Neutrophil (primary cell): Measurements from ENCODE around the gene PRR13.
"Not testable (repeated sequence)": the region's sequence is repeated elsewhere in the genome, so short reads cannot be mapped to it uniquely, and the experiment has no call there.

Source experiments
- H3K27ac ChIP-seq: fragments of 200-600 bp; sonication (generic); 2 replicates; pipeline ENCODE4 v1.5.1; 2016; ENCODE audit warnings: mild to moderate bottlenecking, moderate library complexity
- H3K27me3 ChIP-seq: fragments of 200-600 bp; sonication (generic); 2 replicates; pipeline ENCODE4 v1.6.0; 2016; ENCODE audit warnings: mild to moderate bottlenecking
- H3K36me3 ChIP-seq: fragments of 200-600 bp; sonication (generic); 2 replicates; pipeline ENCODE4 v1.5.1; 2017
- H3K4me1 ChIP-seq, 2 experiments: fragments of 200-600 bp in 1 of 2; sonication (generic) in 1 of 2; 1 replicate in 1 of 2; 2 replicates in 1 of 2; pipeline versions ENCODE4 v1.5.1 to v1.6.1; 2013 to 2016; ENCODE audit warnings: low read depth in 1 of 2, low read length in 1 of 2, mild to moderate bottlenecking in 1 of 2, moderate library complexity in 1 of 2; ENCODE audit not compliant: control insufficient read depth in 1 of 2, insufficient read depth in 1 of 2
- H3K4me3 ChIP-seq, 2 experiments: fragments of 200-600 bp in 1 of 2; sonication (generic) in 1 of 2; 1 replicate in 1 of 2; 2 replicates in 1 of 2; pipeline ENCODE4 v1.5.1; 2013 to 2016; ENCODE audit warnings: low read depth in 1 of 2, low read length in 1 of 2, mild to moderate bottlenecking in 1 of 2, moderate library complexity in 1 of 2
- H3K9me3 ChIP-seq: fragments of 200-600 bp; sonication (generic); 2 replicates; pipeline ENCODE4 v1.5.1; 2016
- TF ChIP-seq, protein P1 (sequence below): fragments of 200-600 bp; sonication (generic); IDR thresholded peaks from 2 replicates; pipeline ENCODE4 v1.5.1; 2016; ENCODE audit warnings: antibody characterized with exemption

Gene PRR13

DNA sequence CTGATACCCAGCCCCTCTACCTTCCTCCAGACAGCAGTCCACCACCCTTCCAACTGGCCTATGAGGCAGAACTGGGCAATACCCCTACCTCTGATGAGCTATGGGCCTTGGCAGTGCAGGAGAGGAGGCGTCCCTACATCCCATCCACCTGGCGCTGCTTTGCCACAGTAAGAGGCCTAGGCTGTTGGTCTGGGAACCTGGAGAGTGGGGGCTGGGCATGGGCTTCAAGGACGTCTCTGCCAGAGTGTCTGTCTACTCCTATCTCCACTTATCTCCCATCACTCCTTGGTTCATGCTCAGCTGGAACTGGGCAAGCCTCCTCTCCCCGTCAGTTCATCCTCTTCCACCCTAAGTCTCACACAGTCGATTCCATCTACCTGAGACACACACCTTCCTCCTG is 11.4 kb upstream of the PRR13 start:
- H3K9me3 ChIP-seq, result no peaks in the 10 kb centered on the region
- H3K4me3 ChIP-seq, result no peak overlapping the region
- no peak overlapping the region for H3K27ac ChIP-seq
- no peaks in the 10 kb centered on the region for H3K27me3 ChIP-seq
- TF ChIP-seq, protein P1, sequence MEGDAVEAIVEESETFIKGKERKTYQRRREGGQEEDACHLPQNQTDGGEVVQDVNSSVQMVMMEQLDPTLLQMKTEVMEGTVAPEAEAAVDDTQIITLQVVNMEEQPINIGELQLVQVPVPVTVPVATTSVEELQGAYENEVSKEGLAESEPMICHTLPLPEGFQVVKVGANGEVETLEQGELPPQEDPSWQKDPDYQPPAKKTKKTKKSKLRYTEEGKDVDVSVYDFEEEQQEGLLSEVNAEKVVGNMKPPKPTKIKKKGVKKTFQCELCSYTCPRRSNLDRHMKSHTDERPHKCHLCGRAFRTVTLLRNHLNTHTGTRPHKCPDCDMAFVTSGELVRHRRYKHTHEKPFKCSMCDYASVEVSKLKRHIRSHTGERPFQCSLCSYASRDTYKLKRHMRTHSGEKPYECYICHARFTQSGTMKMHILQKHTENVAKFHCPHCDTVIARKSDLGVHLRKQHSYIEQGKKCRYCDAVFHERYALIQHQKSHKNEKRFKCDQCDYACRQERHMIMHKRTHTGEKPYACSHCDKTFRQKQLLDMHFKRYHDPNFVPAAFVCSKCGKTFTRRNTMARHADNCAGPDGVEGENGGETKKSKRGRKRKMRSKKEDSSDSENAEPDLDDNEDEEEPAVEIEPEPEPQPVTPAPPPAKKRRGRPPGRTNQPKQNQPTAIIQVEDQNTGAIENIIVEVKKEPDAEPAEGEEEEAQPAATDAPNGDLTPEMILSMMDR, result no peak
- peaks cover 13 to 18% of the 10 kb centered on the region in 2 experiments for H3K4me1 ChIP-seq
- no peaks in the 10 kb centered on the region for H3K36me3 ChIP-seq

GRCh38 chr12:53431187-53431586 is 10.3 kb upstream of the PRR13 start:
- Histone ChIP-seq H3K4me1 (peaks cover 19 to 25% of the 10 kb centered on the region in 2 experiments), H3K4me3 (no peak overlapping the region), H3K9me3 (no peaks in the 10 kb centered on the region), H3K36me3 (no peaks in the 10 kb centered on the region), H3K27me3 (no peaks in the 10 kb centered on the region), H3K27ac (no peak overlapping the region)
- TF ChIP-seq, protein P1, result no peak

DNA sequence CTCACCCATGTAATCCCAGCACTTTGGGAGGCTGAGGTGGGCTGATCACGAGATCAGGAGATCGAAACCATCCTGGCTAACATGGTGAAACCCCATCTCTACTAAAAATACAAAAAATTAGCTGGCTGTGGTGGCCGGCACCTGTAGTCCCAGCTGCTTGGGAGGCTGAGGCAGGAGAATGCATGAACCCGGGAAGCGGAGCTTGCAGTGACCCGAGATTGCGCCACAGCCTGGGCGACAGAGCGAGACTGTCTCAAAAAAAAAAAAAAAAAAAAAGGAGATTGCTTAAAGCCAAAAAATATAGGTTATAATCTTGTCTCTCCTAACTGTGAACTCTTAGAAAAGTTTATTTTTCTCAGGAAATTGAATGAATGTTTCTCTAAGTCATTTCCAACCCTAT is 6.2 kb upstream of the PRR13 start:
- H3K36me3 ChIP-seq, H3K9me3 ChIP-seq, H3K27ac ChIP-seq, H3K4me3 ChIP-seq, H3K27me3 ChIP-seq: not testable (repeated sequence)
- H3K4me1 ChIP-seq, result peaks cover 10 to 19% of the 10 kb centered on the region in 2 experiments

- not testable (repeated sequence) for H3K27me3 ChIP-seq, H3K4me3 ChIP-seq, H3K9me3 ChIP-seq, H3K27ac ChIP-seq
- H3K36me3 ChIP-seq, result peaks cover 18% of the 10 kb centered on the region
- peaks cover 38 to 48% of the 10 kb centered on the region in 2 experiments for H3K4me1 ChIP-seq
Measured at GRCh38 chr12:53439582-53439981, 2.0 kb upstream of the PRR13 start.

- Histone ChIP-seq H3K36me3 (peaks cover 59% of the 10 kb centered on the region), H3K4me3 (peak overlapping the region in 1 of 2 experiments; percentile 96), H3K9me3 (no peaks in the 10 kb centered on the region), H3K27me3 (no peaks in the 10 kb centered on the region), H3K27ac (peak overlapping the region; percentile 96), H3K4me1 (peaks cover 44 to 53% of the 10 kb centered on the region in 2 experiments)
- TF ChIP-seq, protein P1, result no peak
Measured at GRCh38 chr12:53443955-53444354, 2.4 kb downstream of the PRR13 start.

GRCh38 chr12:53444593-53445325 is 3.2 kb downstream of the PRR13 start:
- peaks cover 63% of the 10 kb centered on the region for H3K36me3 ChIP-seq
- not testable (repeated sequence) for H3K27me3 ChIP-seq, H3K9me3 ChIP-seq
- H3K4me1 ChIP-seq, result peaks cover 44 to 53% of the 10 kb centered on the region in 2 experiments
- peak overlapping the region; percentile 47 for H3K27ac ChIP-seq
- peak overlapping the region in 1 of 2 experiments; percentile 96 for H3K4me3 ChIP-seq

- Histone ChIP-seq H3K4me1 (peaks cover 22 to 23% of the 10 kb centered on the region in 2 experiments), H3K9me3 (no peaks in the 10 kb centered on the region), H3K27me3 (no peaks in the 10 kb centered on the region), H3K36me3 (peaks cover 50% of the 10 kb centered on the region), H3K4me3 (no peak overlapping the region), H3K27ac (no peak overlapping the region)
- TF ChIP-seq, protein P1, result no peak
Measured at GRCh38 chr12:53450936-53451335, 9.4 kb downstream of the PRR13 start.
